ENCODE results near the gene EMILIN1. TPM values are rescaled to one million over a fixed set of nuclear protein-coding genes. Genes with fewer than 3 reads are reported as not detected.

Gene EMILIN1
- total RNA-seq, 1 donor from 2014 or later = 0.95 TPM

DNA sequence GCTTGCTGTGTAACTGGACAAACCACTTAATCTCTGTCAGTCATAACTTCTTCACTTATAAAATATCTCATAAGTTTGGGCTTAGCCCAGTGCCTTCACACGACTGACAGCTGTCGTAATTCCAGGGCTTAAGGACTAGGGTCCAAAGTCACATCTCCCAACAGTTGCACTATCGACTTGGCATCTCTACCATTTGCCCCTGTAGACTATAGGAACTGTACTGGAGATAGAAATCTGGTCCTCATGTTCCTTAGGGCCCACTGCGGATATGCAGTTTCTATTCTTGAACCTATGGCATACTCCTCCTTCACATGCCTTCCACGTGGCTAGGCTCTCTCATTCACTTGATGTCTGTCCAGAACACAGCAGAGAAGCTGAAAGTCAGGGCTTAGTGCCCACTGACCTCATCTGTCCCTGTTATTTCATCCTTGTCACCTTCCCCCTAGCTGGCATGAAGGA, 47.9 kb downstream of the EMILIN1 start:
- H3K4me1 ChIP-seq (ENCODE audit: insufficient read depth, low read length) = no peaks in the 10 kb centered on the region
- Mint-ChIP-seq H3K9me3 (ENCODE audit: unreplicated experiment) (no peaks in the 10 kb centered on the region), H3K4me3 (ENCODE audit: unreplicated experiment) (no peak overlapping the region), H3K27me3 (ENCODE audit: low read depth, unreplicated experiment) (peaks cover 34% of the 10 kb centered on the region), H3K4me1 (ENCODE audit: low read depth, unreplicated experiment) (no peaks in the 10 kb centered on the region), H3K27ac (ENCODE audit: unreplicated experiment) (no peak overlapping the region), H3K36me3 (ENCODE audit: low read depth, unreplicated experiment) (peaks cover 8% of the 10 kb centered on the region)
- H3K4me3 ChIP-seq (ENCODE audit: insufficient read depth, low read depth, low read length) = no peak overlapping the region
- no peak for DNase-seq (ENCODE audit: low read depth)
- no peaks in the 10 kb centered on the region for H3K79me2 ChIP-seq (ENCODE audit: insufficient read depth, low read length)
- no peak overlapping the region for H3K9ac ChIP-seq (ENCODE audit: low read length)
- H3K27me3 ChIP-seq (ENCODE audit: insufficient read depth, low read length) = peaks cover 13% of the 10 kb centered on the region
- TF ChIP-seq, protein P1, sequence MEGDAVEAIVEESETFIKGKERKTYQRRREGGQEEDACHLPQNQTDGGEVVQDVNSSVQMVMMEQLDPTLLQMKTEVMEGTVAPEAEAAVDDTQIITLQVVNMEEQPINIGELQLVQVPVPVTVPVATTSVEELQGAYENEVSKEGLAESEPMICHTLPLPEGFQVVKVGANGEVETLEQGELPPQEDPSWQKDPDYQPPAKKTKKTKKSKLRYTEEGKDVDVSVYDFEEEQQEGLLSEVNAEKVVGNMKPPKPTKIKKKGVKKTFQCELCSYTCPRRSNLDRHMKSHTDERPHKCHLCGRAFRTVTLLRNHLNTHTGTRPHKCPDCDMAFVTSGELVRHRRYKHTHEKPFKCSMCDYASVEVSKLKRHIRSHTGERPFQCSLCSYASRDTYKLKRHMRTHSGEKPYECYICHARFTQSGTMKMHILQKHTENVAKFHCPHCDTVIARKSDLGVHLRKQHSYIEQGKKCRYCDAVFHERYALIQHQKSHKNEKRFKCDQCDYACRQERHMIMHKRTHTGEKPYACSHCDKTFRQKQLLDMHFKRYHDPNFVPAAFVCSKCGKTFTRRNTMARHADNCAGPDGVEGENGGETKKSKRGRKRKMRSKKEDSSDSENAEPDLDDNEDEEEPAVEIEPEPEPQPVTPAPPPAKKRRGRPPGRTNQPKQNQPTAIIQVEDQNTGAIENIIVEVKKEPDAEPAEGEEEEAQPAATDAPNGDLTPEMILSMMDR (IDR thresholded peaks at IDR 0.05; ENCODE audit: insufficient read depth, low read depth, low read length) = no peak
- TF ChIP-seq EZH2 (IDR thresholded peaks at IDR 0.05; ENCODE audit: insufficient read depth, low read length) = no peak
- H3K36me3 ChIP-seq (ENCODE audit: insufficient read depth, low read length) = peaks cover 8% of the 10 kb centered on the region
- H3K4me2 ChIP-seq (ENCODE audit: low read length) = no peak overlapping the region
- FAIRE-seq = no peak
- no peak overlapping the region for H2AFZ ChIP-seq (ENCODE audit: low read depth, low read length)
- H3K9me3 ChIP-seq (ENCODE audit: insufficient read depth, low read depth, low read length) = no peaks in the 10 kb centered on the region
- no peak overlapping the region for H3K27ac ChIP-seq (ENCODE audit: low read depth, low read length)
- H4K20me1 ChIP-seq (ENCODE audit: insufficient read depth, low read length) = peaks cover 13% of the 10 kb centered on the region

DNA sequence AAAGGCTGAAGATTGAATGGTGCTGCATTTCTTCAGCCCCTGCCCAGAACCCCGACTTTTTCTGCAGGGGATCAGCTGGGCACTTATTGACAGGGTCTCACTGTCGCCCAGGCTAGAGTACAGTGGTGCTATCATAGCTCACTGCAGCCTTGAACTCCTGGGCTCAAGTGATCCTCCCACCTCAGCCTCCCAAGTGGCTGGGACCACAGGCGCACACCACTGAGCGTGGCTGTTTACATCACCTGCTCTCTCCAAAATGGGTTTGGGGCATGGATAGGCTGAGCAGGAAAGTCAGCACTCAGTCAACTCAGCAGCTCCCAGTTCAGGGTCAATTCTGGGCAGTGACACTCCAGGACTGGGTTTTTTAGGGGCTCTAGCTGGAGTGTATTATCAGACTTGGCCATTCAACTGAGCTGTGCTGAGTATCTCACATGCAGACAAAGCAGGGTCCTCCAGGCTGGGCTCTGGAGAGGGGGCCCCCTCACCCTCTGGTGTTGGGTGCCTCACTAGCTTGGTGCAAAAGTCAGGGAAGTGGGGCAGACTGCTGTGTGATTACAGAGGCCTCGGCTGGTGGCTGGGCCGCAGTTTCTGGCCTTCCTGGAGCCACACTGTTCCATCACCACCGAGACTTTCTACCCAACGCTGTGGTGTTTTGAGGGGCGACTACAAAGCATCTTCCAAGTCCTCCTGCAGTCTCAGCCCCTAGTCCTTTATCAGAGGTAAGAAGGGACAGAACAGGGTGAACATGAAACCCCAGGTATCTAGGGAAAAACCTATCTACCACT, 49.7 kb downstream of the EMILIN1 start:
- H3K4me3 ChIP-seq (ENCODE audit: insufficient read depth, low read depth, low read length) = no peak overlapping the region
- no peaks in the 10 kb centered on the region for H3K9me3 Mint-ChIP-seq (ENCODE audit: unreplicated experiment)
- H3K4me1 ChIP-seq (ENCODE audit: insufficient read depth, low read length) = peaks cover under 1% of the 10 kb centered on the region
- peaks cover 12% of the 10 kb centered on the region for H3K36me3 Mint-ChIP-seq (ENCODE audit: low read depth, unreplicated experiment)
- no peak overlapping the region for H3K9ac ChIP-seq (ENCODE audit: low read length)
- H3K4me2 ChIP-seq (ENCODE audit: low read length) = no peak overlapping the region
- no peak overlapping the region for H3K4me3 Mint-ChIP-seq (ENCODE audit: unreplicated experiment)
- H3K27me3 Mint-ChIP-seq (ENCODE audit: low read depth, unreplicated experiment) = peaks cover 16% of the 10 kb centered on the region
- peaks cover 3% of the 10 kb centered on the region for H3K27me3 ChIP-seq (ENCODE audit: insufficient read depth, low read length)
- no peaks in the 10 kb centered on the region for H3K9me3 ChIP-seq (ENCODE audit: insufficient read depth, low read depth, low read length)
- H3K36me3 ChIP-seq (ENCODE audit: insufficient read depth, low read length) = peaks cover 8% of the 10 kb centered on the region
- FAIRE-seq (no peak), DNase-seq (ENCODE audit: low read depth) (no peak)
- H3K4me1 Mint-ChIP-seq (ENCODE audit: low read depth, unreplicated experiment) = peaks cover 4% of the 10 kb centered on the region
- peaks cover 13% of the 10 kb centered on the region for H3K79me2 ChIP-seq (ENCODE audit: insufficient read depth, low read length)
- no peak for TF ChIP-seq EZH2 (IDR thresholded peaks at IDR 0.05; ENCODE audit: insufficient read depth, low read length)
- TF ChIP-seq, protein P1 (IDR thresholded peaks at IDR 0.05; ENCODE audit: insufficient read depth, low read depth, low read length) = no peak
- H3K27ac ChIP-seq (ENCODE audit: low read depth, low read length) = no peak overlapping the region
- H2AFZ ChIP-seq (ENCODE audit: low read depth, low read length) = no peak overlapping the region
- H4K20me1 ChIP-seq (ENCODE audit: insufficient read depth, low read length) = peaks cover 31% of the 10 kb centered on the region
- H3K27ac Mint-ChIP-seq (ENCODE audit: unreplicated experiment) = no peak overlapping the region

Data from astrocyte (in vitro differentiated cells and primary cell).